Pancreas (tissue), 10 donors: ENCODE results near the gene SERF2. TPM values are rescaled to one million over a fixed set of nuclear protein-coding genes. Genes with fewer than 3 reads are reported as not detected.
"Not testable (repeated sequence)": the region's sequence is repeated elsewhere in the genome, so short reads cannot be mapped to it uniquely, and the experiment has no call there.

Experiments used
- ATAC-seq, 4 donors: fragments of 200-7000 bp; cut with Tn5 transposase; one replicate each; pipeline versions ENCODE4 v1.8.0 to v1.9.1; 2020; ENCODE audit warnings: mild to moderate bottlenecking in 4 of 4, moderate library complexity in 4 of 4
- DNase-seq, 6 donors: peaks; one replicate each; pipeline ENCODE4 v3.0.0-alpha.2; 2020
- FAIRE-seq: peaks from 2 replicates; lab custom pipeline; 2012; peaks lifted over from hg19 to GRCh38; lab: Jason Lieb, UNC
- H3K27ac ChIP-seq, 4 donors: fragments of 200-600 bp; sonication (generic); 1 replicate in 3 of 4; 2 replicates in 1 of 4; pipeline versions ENCODE4 v1.5.0 to v1.8.0; 2020
- H3K27me3 ChIP-seq, 4 donors: fragments of 200-600 bp; one replicate each; pipeline ENCODE4 v1.8.0; 2021
- H3K36me3 ChIP-seq, 3 donors: fragments of 200-600 bp; sonication (generic) in 1 of 3; one replicate each; pipeline versions ENCODE4 v1.5.0 to v1.8.0; 2020 to 2021
- H3K4me1 ChIP-seq, 3 donors: fragments of 200-600 bp; one replicate each; pipeline ENCODE4 v1.8.0; 2021
- H3K4me3 ChIP-seq, 4 donors: fragments of 200-600 bp; sonication (generic) in 2 of 4; one replicate each; pipeline versions ENCODE4 v1.5.0 to v1.8.0; 2020 to 2021
- H3K9me3 ChIP-seq, 4 donors: fragments of 200-600 bp; one replicate each; pipeline ENCODE4 v1.8.0; 2021
- CTCF ChIP-seq, 4 donors: fragments of 200-600 bp; sonication (generic) in 3 of 4; IDR thresholded peaks; one replicate each; pipeline versions ENCODE4 v1.5.0 to v1.8.0; 2021; ENCODE audit warnings: antibody characterized with exemption in 4 of 4
- WGBS, 2 donors: extraction: QIAGEN DNeasy Blood & Tissue Kit; methylation state at CpG; one replicate each; pipeline ENCODE4 v1.1.7; 2013; 5-methylcytosine and 5-hydroxymethylcytosine counted together
- intact Hi-C, 3 donors: fragments of 100-400 bp; cut with DNase I; formaldehyde crosslinking; loops; one replicate each; pipeline versions ENCODE4 v1.11.1 to v1.14.2; 2022
- microRNA-seq, 2 donors: library from miRNA; unstranded; fragments of <30 nt; microRNA quantifications; one replicate each; pipeline versions ENCODE4 to v1.1.0, GENCODE V29; 2019 to 2020
- polyA plus RNA-seq, 2 donors: library from polyadenylated mRNA; stranded (reverse); fragments of 200-250 nt; gene quantifications; one replicate each; pipeline ENCODE4 v1.2.3, GENCODE V29; 2013
- total RNA-seq, 6 donors: library from RNA; stranded (reverse); fragmentation: NEBNext Ultra II Directional in 4 of 6; extraction: Animal tissue kit (Norgen Biotek cat#: 25700) in 4 of 6; gene quantifications; one replicate each; pipeline versions ENCODE4 v1.2.1 to v1.2.4, GENCODE V29; 2021 to 2023
- donor health status: healthy with polysubstance abuse.
- donor health status: DM: no; HTN: no; CAD: no; lungs with moderate emphysema.
- donor health status: DM: no; HTN: no; CAD: no.
- donor health status: control.
- donor health status: control.
- donor health status: Bipolar disorder and iron deficiency.
- donor health status: DM: yes; HTN: yes; CAD: no.
- donor health status: DM: no; HTN: no; CAD: no.
- donor health status: DM: no; HTN: no; CAD: no.
- donor health status: DM: yes; HTN: yes; CAD: no.

SERF2 gene
- total and polyA plus RNA-seq, 8 donors: 245 to 1,722 (median 418) TPM

GRCh38 chr15:43828061-43828657, 36.0 kb downstream of the SERF2 start:
- Histone ChIP-seq H3K9me3 (no peaks in the 10 kb centered on the region), H3K4me3 (no peak overlapping the region), H3K27ac (no peak overlapping the region), H3K36me3 (no peaks in the 10 kb centered on the region), H3K27me3 (no peaks in the 10 kb centered on the region), H3K4me1 (peaks cover 0 to 18% (median 0%) of the 10 kb centered on the region in 3 donors)
- 76 to 77% methylated on average over 6 of the region's 6 CpGs for WGBS, 2 donors
- FAIRE-seq (no peak), ATAC-seq (no peak), DNase-seq (no peak)
- no peak for TF ChIP-seq CTCF (IDR thresholded peaks at IDR 0.05)
- intact Hi-C loops: no loop called here

GRCh38 chr15:43829951-43830540, 37.9 kb downstream of the SERF2 start:
- H3K36me3 ChIP-seq, H3K4me3 ChIP-seq, FAIRE-seq, DNase-seq, intact Hi-C loops, H3K27ac ChIP-seq, ATAC-seq, H3K27me3 ChIP-seq, H3K9me3 ChIP-seq: not testable (repeated sequence)
- H3K4me1 ChIP-seq: peaks cover 0 to 12% (median 0%) of the 10 kb centered on the region in 3 donors
- 94 to 97% methylated on average over 9 of the region's 9 CpGs for WGBS, 2 donors

GRCh38 chr15:43830691-43831275, 38.7 kb downstream of the SERF2 start:
- FAIRE-seq, H3K36me3 ChIP-seq, intact Hi-C loops, DNase-seq, H3K9me3 ChIP-seq, H3K27me3 ChIP-seq, H3K27ac ChIP-seq, H3K4me3 ChIP-seq, ATAC-seq: not testable (repeated sequence)
- WGBS, 2 donors: 98 to 99% methylated on average over 9 of the region's 9 CpGs
- peaks cover 0 to 12% (median 0%) of the 10 kb centered on the region in 3 donors for H3K4me1 ChIP-seq

GRCh38 chr15:43831519-43832052, 39.5 kb downstream of the SERF2 start:
- FAIRE-seq, intact Hi-C loops, H3K9me3 ChIP-seq, DNase-seq, H3K4me1 ChIP-seq, H3K4me3 ChIP-seq, H3K27me3 ChIP-seq, ATAC-seq, H3K36me3 ChIP-seq, H3K27ac ChIP-seq: not testable (repeated sequence)
- 89 to 94% methylated on average over 14 of the region's 14 CpGs for WGBS, 2 donors

GRCh38 chr15:43832485-43832884, 40.4 kb downstream of the SERF2 start:
- H3K27me3 ChIP-seq, ATAC-seq, H3K27ac ChIP-seq, intact Hi-C loops, H3K36me3 ChIP-seq, DNase-seq, H3K9me3 ChIP-seq, H3K4me3 ChIP-seq, H3K4me1 ChIP-seq, FAIRE-seq: not testable (repeated sequence)
- 95 to 96% methylated on average over 5 to 6 of the region's 6 CpGs for WGBS, 2 donors

- Histone ChIP-seq H3K27ac (no peak overlapping the region), H3K27me3 (no peaks in the 10 kb centered on the region), H3K4me3 (no peak overlapping the region), H3K4me1 (no peaks in the 10 kb centered on the region), H3K36me3 (no peaks in the 10 kb centered on the region), H3K9me3 (no peaks in the 10 kb centered on the region)
- FAIRE-seq (no peak), DNase-seq (no peak), ATAC-seq (no peak)
- no peak for TF ChIP-seq CTCF (IDR thresholded peaks at IDR 0.05)
- intact Hi-C loops: no loop called here
Measured at GRCh38 chr15:43845421-43845820, 53.3 kb downstream of the SERF2 start.

Small RNA genes within 50 kb of the gene (microRNA-seq; reads per million reads assigned to microRNA genes)
- 0 to 1.9 reads per million in 2 donors for gene MIR1282

Other genes with a start within 250 kb of the SERF2 start
- 10 to 100 TPM; 13.3 to 39.9 (median 17.2) TPM for gene PPIP5K1, start 202.1 kb upstream of the SERF2 start, total RNA-seq
- 10 to 100 TPM; 11.3 to 16.0 TPM for gene PPIP5K1, start 202.1 kb upstream of the SERF2 start, polyA plus RNA-seq
- 1 to 10 TPM in 5 of 6 donors, under 1 TPM in 1; 0.97 to 3.5 (median 3.1) TPM for gene CKMT1B, start 198.3 kb upstream of the SERF2 start, total RNA-seq
- 1 to 10 TPM; 2.7 to 8.5 TPM for gene CKMT1B, start 198.3 kb upstream of the SERF2 start, polyA plus RNA-seq
- gene STRC, start 173.5 kb upstream of the SERF2 start, total RNA-seq: under 1 TPM in 5 of 6 donors, not detected in 1; 0.28 to 0.43 (median 0.32) TPM
- under 1 TPM; 0.46 to 0.82 TPM for gene STRC, start 173.5 kb upstream of the SERF2 start, polyA plus RNA-seq
- gene CATSPER2, start 143.5 kb upstream of the SERF2 start, total RNA-seq: 1 to 10 TPM; 1.2 to 4.2 (median 1.9) TPM
- 1 to 10 TPM; 8.3 to 9.9 TPM for gene CATSPER2, start 143.5 kb upstream of the SERF2 start, polyA plus RNA-seq
- gene CKMT1A, start 98.5 kb upstream of the SERF2 start, total RNA-seq: 1 to 10 TPM in 5 of 6 donors, under 1 TPM in 1; 0.93 to 4.6 (median 3.6) TPM
- 1 to 10 TPM; 2.0 to 6.7 TPM for gene CKMT1A, start 98.5 kb upstream of the SERF2 start, polyA plus RNA-seq
- gene PDIA3, start 45.9 kb upstream of the SERF2 start, total RNA-seq: 100 to 1,000 TPM; 130 to 290 (median 248) TPM
- gene PDIA3, start 45.9 kb upstream of the SERF2 start, polyA plus RNA-seq: 100 to 1,000 TPM; 144 to 189 TPM
- 1 to 10 TPM; 1.2 to 3.1 (median 2.0) TPM for gene ELL3, start 15.4 kb upstream of the SERF2 start, total RNA-seq
- 1 to 10 TPM; 1.9 to 2.1 TPM for gene ELL3, start 15.4 kb upstream of the SERF2 start, polyA plus RNA-seq
- gene SERINC4, start 7.9 kb downstream of the SERF2 start, total RNA-seq: under 1 TPM in 2 of 6 donors, not detected in 4; 0.14 to 0.22 TPM
- gene SERINC4, start 7.9 kb downstream of the SERF2 start, polyA plus RNA-seq: under 1 TPM; 0.23 to 0.47 TPM
- 1 to 10 TPM; 3.1 to 7.1 (median 5.1) TPM for gene HYPK, start 8.3 kb downstream of the SERF2 start, total RNA-seq
- gene HYPK, start 8.3 kb downstream of the SERF2 start, polyA plus RNA-seq: 10 to 100 TPM in 1 of 2 donors, 1 to 10 TPM in 1; 5.0 to 25.6 TPM
- 10 to 100 TPM in 2 of 6 donors, 1 to 10 TPM in 4; 5.2 to 11.9 (median 7.5) TPM for gene MFAP1, start 32.4 kb downstream of the SERF2 start, total RNA-seq
- gene MFAP1, start 32.4 kb downstream of the SERF2 start, polyA plus RNA-seq: 10 to 100 TPM in 1 of 2 donors, 1 to 10 TPM in 1; 5.0 to 10.1 TPM
- gene WDR76, start 34.7 kb downstream of the SERF2 start, total RNA-seq: 1 to 10 TPM; 2.3 to 3.3 (median 2.7) TPM
- gene WDR76, start 34.7 kb downstream of the SERF2 start, polyA plus RNA-seq: 1 to 10 TPM in 1 of 2 donors, under 1 TPM in 1; 0.72 to 1.2 TPM